ENCODE measurements around the gene TRIM42. TPM values are rescaled to one million over a fixed set of nuclear protein-coding genes. Genes with fewer than 3 reads are reported as not detected.

The TRIM42 gene
- total RNA-seq, 1 experiment from 2014 or later, result not detected

- POLR2A ChIA-PET, result no interaction called here
- Mint-ChIP-seq H3K4me3 (ENCODE audit: unreplicated experiment) (no peak overlapping the region), H3K36me3 (ENCODE audit: insufficient read depth, unreplicated experiment) (no peaks in the 10 kb centered on the region), H3K4me1 (ENCODE audit: insufficient read depth, unreplicated experiment) (no peaks in the 10 kb centered on the region), H3K27me3 (ENCODE audit: insufficient read depth, unreplicated experiment) (no peaks in the 10 kb centered on the region), H3K27ac (ENCODE audit: low read depth, unreplicated experiment) (no peak overlapping the region), H3K9me3 (ENCODE audit: unreplicated experiment) (peaks cover 14% of the 10 kb centered on the region)
- intact Hi-C loops (cut with micrococcal nuclease), result no loop called here
- DNase-seq (ENCODE audit: unreplicated experiment), result no peak
- no peak for TF ChIP-seq CTCF (IDR thresholded peaks at IDR 0.05; ENCODE audit: unreplicated experiment)
- BruUV-seq (replicated peaks), result no TSS peak
- CTCF ChIA-PET, result no interaction called here
Measured at GRCh38 chr3:140723576-140723975, 45.7 kb downstream of the TRIM42 start.

- Mint-ChIP-seq H3K4me3 (ENCODE audit: unreplicated experiment) (no peak overlapping the region), H3K4me1 (ENCODE audit: insufficient read depth, unreplicated experiment) (no peaks in the 10 kb centered on the region), H3K36me3 (ENCODE audit: insufficient read depth, unreplicated experiment) (no peaks in the 10 kb centered on the region), H3K27ac (ENCODE audit: low read depth, unreplicated experiment) (no peak overlapping the region), H3K27me3 (ENCODE audit: insufficient read depth, unreplicated experiment) (peaks cover 5% of the 10 kb centered on the region), H3K9me3 (ENCODE audit: unreplicated experiment) (peaks cover 7% of the 10 kb centered on the region)
- ChIA-PET CTCF (interaction anchor here (0.6 kb wide), 1 partner anchor 1375 kb away, joined by 3 read pairs; no protein-coding TSS in a partner anchor), POLR2A (no interaction called here)
- no peak for TF ChIP-seq CTCF (IDR thresholded peaks at IDR 0.05; ENCODE audit: unreplicated experiment)
- DNase-seq (ENCODE audit: unreplicated experiment), result no peak
- intact Hi-C loops (cut with micrococcal nuclease), result no loop called here
- no TSS peak for BruUV-seq (replicated peaks)
Measured at GRCh38 chr3:140724856-140725812, 47.3 kb downstream of the TRIM42 start.

GRCh38 chr3:140726066-140726465, 48.2 kb downstream of the TRIM42 start:
- no peak for TF ChIP-seq CTCF (IDR thresholded peaks at IDR 0.05; ENCODE audit: unreplicated experiment)
- no peaks in the 10 kb centered on the region for H3K4me1 Mint-ChIP-seq (ENCODE audit: insufficient read depth, unreplicated experiment)
- no TSS peak for BruUV-seq (replicated peaks)
- H3K4me3 Mint-ChIP-seq (ENCODE audit: unreplicated experiment), result no peak overlapping the region
- no peak overlapping the region for H3K27ac Mint-ChIP-seq (ENCODE audit: low read depth, unreplicated experiment)
- DNase-seq (ENCODE audit: unreplicated experiment), result no peak
- no peaks in the 10 kb centered on the region for H3K36me3 Mint-ChIP-seq (ENCODE audit: insufficient read depth, unreplicated experiment)
- intact Hi-C loops (cut with micrococcal nuclease), result no loop called here
- H3K27me3 Mint-ChIP-seq (ENCODE audit: insufficient read depth, unreplicated experiment), result peaks cover 14% of the 10 kb centered on the region
- peaks cover 7% of the 10 kb centered on the region for H3K9me3 Mint-ChIP-seq (ENCODE audit: unreplicated experiment)
- POLR2A ChIA-PET, result interaction anchor here (0.7 kb wide), 1 partner anchor 19 kb away, joined by 3 read pairs; no protein-coding TSS in a partner anchor
- CTCF ChIA-PET, result interaction anchor here (0.7 kb wide), 2 partner anchors 10 to 108 kb away, joined by 3 read pairs; no protein-coding TSS in a partner anchor

- BruUV-seq (replicated peaks), result no TSS peak
- ChIA-PET CTCF (interaction anchor here (0.6 kb wide), 1 partner anchor 69 kb away, joined by 3 read pairs; no protein-coding TSS in a partner anchor), POLR2A (no interaction called here)
- no peak for DNase-seq (ENCODE audit: unreplicated experiment)
- TF ChIP-seq CTCF (IDR thresholded peaks at IDR 0.05; ENCODE audit: unreplicated experiment), result no peak
- no peak overlapping the region for H3K27ac Mint-ChIP-seq (ENCODE audit: low read depth, unreplicated experiment)
- peaks cover 4% of the 10 kb centered on the region for H3K9me3 Mint-ChIP-seq (ENCODE audit: unreplicated experiment)
- intact Hi-C loops (cut with micrococcal nuclease), result no loop called here
- H3K4me3 Mint-ChIP-seq (ENCODE audit: unreplicated experiment), result no peak overlapping the region
- H3K4me1 Mint-ChIP-seq (ENCODE audit: insufficient read depth, unreplicated experiment), result no peaks in the 10 kb centered on the region
- peaks cover 32% of the 10 kb centered on the region for H3K27me3 Mint-ChIP-seq (ENCODE audit: insufficient read depth, unreplicated experiment)
- no peaks in the 10 kb centered on the region for H3K36me3 Mint-ChIP-seq (ENCODE audit: insufficient read depth, unreplicated experiment)
Measured at GRCh38 chr3:140727886-140728285, 50.0 kb downstream of the TRIM42 start.
